Esophagus squamous epithelium (tissue), 4 donors: Measurements from ENCODE around the gene ORMDL3.

Experiments used
- CTCF ChIP-seq, 6 experiments: fragments of 450-650 bp in 4 of 6; fragments of 200-600 bp in 2 of 6; sonication (generic) in 2 of 6; IDR thresholded peaks; one replicate each; pipeline ENCODE4 v1.5.1; 2016 to 2019; ENCODE audit warnings: antibody characterized with exemption in 6 of 6, mild to moderate bottlenecking in 4 of 6, moderate library complexity in 4 of 6
- POLR2A ChIP-seq, 4 donors: fragments of 450-650 bp; IDR thresholded peaks; one replicate each; pipeline ENCODE4 v1.6.1; 2017; ENCODE audit warnings: antibody characterized with exemption in 4 of 4, mild to moderate bottlenecking in 4 of 4, moderate library complexity in 3 of 4

DNA sequence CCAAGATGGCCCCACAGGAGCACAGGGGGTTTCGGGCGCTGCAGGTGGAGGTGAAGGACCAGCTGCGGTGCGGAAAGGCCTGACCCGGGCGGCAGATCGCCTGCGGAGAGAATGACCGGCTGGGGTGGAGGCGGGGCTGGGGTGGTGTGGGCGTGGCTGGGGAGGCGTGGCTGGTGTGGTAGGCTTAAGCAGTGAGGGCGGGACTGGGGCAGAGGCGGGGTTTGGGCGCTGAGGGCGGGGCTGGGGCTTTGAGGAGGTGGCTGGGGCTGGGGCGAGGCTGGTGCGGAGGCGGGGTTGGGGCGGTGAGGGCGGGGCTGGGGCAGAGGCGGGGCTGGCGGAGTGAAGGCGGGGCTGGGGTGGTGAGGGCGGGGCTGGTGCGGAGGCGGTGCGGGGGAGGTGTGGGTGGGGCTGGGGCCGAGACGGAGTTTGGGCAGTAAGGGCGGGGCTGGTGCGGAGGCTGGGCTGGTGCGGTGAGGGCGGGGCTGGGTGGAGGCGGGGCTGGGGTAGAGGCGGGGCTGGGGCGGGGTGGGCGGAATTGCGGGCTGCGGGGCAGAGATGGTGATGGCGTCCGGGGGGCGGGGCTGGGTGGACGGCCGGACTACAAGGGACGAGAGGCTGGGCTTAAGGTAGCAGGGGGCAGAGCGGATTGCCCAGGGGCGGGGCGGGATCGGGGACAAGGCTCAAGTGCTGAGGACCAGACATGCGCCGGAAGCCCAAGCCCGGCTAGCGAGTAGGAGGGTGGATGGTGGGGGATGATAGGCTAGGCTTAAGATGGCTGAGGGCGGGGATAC is 25.5 kb upstream of the ORMDL3 start:
- no peak for TF ChIP-seq CTCF (IDR thresholded peaks at IDR 0.05)
- TF ChIP-seq POLR2A (IDR thresholded peaks at IDR 0.05), result no peak
